HG02852 (cell line): Measurements from ENCODE around the gene TJAP1.
"Not testable (repeated sequence)": the region's sequence is repeated elsewhere in the genome, so short reads cannot be mapped to it uniquely, and the experiment has no call there.

Experiments
- ATAC-seq: cut with Tn5 transposase; IDR thresholded peaks from one replicate; pipeline ENCODE4 v1.9.1; 2021; ENCODE audit warnings: mild to moderate bottlenecking, moderate library complexity; ENCODE audit not compliant: unreplicated experiment

TJAP1 gene

GRCh38 chr6:43478008-43478372 lies 620 bp downstream of the TJAP1 start:
- no peak for ATAC-seq

DNA sequence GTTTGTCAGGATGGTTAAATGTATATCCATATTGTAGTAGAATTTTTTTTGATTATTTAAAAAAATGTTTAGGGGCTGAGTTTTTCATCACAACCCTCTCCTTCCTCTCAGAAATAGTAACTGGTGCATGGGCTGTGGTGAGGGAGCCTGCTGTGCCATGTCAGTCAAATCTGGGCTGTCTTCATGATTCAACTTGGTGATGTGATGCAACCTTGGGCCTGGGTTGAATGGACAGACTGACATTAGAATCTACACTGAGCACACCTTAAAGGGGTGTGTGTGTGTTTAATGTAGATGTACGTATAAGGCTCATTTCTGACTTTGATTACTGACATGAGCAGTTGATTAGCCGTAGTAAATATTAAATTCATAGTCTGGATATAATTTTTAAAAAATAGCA lies 3.7 kb downstream of the TJAP1 start:
- ATAC-seq = no peak

- ATAC-seq = no peak
Measured at GRCh38 chr6:43481591-43482236, 4.3 kb downstream of the TJAP1 start.

GRCh38 chr6:43488667-43489276 lies 11.4 kb downstream of the TJAP1 start:
- no peak for ATAC-seq

DNA sequence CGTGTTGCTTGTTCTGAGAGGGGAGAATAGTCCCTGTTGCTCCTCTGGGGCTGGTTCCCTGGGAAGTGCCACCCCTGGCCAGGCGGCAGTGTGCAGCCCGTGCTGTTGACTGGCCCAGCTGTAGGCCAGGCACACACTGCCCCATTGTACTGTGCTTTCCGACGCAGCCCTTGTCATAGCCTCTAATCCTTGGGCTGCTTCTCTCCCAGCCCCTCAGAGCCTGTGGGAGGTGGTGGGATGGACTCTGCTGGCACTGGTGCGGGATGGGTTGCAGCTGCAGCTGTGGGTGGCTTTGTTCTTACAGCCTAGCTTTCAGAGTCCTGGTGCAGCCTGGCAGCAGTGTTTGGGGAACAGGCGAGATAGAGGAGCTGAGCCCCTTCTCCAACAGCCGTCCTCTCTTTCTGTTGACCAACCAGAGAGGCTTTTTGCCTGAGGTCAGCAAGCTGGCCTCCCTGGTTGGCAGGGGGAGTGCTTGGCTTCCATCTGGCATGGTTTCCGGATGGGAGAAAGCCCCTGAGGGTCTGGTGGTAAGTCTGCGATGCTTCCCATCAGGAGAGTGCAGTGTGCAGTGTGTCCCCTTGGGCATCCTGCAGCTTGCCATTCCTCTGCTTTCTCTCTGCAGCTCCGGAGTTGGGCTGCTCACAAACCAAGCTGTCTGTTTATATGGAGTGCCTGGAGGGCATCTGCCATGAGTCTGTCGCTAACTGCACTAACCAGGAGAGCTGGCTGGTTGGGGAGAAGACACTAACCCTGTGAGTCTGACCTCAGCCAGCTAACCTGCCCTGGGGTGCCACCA lies 12.1 kb downstream of the TJAP1 start:
- ATAC-seq = no peak

DNA sequence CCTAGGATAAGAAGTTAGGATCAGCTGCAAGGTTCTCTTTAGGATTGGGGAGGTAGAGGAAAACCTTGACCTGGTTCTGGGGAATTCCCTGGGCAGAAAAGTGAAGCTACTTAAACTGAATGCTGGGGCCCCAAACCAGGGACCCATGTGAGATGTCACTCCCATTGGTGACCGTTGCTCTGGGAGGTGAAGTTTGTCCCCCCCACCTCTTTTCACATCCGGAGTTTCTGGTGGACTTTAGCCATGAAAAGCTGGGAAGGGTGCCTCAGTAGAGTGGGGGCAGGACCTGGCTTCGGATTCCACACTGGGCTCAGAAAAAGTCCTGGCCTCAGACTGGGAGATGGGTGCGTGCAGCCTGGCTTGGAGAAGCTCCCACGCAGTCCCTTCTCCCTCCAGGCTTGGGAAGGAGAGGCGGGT lies 13.2 kb downstream of the TJAP1 start:
- ATAC-seq = no peak

GRCh38 chr6:43491750-43492661 lies 14.6 kb downstream of the TJAP1 start:
- no peak for ATAC-seq

GRCh38 chr6:43492673-43493072 lies 15.3 kb downstream of the TJAP1 start:
- ATAC-seq = no peak

DNA sequence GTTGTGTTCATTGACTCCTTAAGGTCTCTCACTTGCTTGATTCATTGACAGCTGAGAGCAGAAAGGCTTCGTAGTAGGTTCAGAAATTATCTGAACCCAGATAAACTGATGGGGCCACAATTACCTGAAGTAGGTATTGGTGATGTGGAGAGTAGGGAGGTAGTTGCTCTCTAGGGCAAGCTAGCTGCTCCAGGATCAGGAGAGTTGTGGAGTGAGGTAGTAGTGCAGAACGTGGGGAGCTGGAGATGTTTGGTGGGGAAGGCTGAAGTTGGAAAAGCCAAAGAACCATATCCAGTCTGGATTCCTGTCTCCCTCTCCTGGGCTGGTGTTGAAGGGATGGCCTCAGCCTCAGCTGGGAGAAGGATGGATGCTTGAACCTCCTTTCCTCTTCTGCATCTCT lies 15.9 kb downstream of the TJAP1 start:
- no peak for ATAC-seq

DNA sequence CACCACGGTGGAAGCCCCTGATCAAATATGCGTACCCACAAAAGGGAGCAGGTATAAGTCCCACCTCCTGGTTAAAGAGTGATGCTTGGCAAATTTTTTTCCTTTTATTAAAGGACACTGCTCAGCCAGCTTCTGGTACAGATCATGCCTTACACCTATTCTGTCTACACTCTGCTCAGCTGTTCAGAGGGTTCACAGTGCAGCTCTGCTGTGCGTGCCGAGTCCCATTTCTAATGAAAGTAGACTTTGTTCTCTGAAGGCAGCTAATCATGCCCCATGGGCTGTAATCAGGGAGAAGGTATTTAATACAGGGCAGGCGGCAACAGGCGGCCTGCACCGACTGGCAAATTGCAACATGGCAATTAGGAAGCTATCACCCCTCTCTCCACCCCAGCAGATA lies 16.5 kb downstream of the TJAP1 start:
- ATAC-seq = no peak

DNA sequence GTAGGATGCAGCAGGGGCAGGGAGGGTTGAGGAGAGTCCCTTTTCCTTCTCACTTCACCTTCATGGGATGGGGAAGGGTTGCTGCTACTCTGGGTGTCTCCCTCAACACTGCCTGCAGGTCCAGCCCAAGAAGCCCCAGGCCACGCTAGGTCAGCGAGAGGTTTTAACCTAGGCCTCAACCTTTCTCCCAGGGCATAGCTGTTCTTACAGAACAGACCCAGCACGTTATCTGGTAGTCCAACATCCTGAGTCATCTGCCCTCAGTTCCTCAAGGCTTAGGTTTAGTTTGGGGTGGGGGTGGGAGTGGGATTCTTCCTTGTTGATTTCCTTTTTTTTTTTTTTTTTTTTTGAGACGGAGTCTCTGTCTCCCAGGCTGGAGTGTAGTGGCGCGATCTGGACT lies 17.0 kb downstream of the TJAP1 start:
- no peak for ATAC-seq

DNA sequence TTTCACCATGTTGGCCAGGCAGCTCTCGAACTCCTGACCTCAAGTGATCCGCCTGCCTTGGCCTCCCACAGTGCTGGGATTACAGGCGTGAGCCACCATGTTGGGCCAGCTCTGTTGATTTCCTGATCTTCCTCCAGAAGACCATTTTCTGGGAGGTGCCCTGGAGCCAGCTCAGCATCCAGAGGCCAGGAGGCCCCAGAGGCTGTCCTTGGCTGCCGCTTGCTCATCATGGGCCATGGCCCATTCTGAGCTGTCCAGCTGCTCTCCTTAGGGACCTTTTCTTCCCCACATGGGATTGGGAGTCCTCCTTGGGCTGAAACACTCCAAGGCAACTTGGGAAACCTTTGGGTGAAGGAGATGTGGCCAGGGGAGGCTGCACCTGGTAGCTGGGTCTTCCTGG lies 17.4 kb downstream of the TJAP1 start:
- no peak for ATAC-seq

GRCh38 chr6:43495409-43495941 lies 18.1 kb downstream of the TJAP1 start:
- ATAC-seq = no peak

GRCh38 chr6:43496370-43497128 lies 19.2 kb downstream of the TJAP1 start:
- ATAC-seq = no peak

- no peak for ATAC-seq
Measured at GRCh38 chr6:43497129-43497396, 19.7 kb downstream of the TJAP1 start.

- no peak for ATAC-seq
Measured at GRCh38 chr6:43497689-43498088, 20.3 kb downstream of the TJAP1 start.

GRCh38 chr6:43498291-43498690 lies 20.9 kb downstream of the TJAP1 start:
- ATAC-seq = not testable (repeated sequence)

- ATAC-seq = no peak
Measured at GRCh38 chr6:43499028-43499815, 21.9 kb downstream of the TJAP1 start.

DNA sequence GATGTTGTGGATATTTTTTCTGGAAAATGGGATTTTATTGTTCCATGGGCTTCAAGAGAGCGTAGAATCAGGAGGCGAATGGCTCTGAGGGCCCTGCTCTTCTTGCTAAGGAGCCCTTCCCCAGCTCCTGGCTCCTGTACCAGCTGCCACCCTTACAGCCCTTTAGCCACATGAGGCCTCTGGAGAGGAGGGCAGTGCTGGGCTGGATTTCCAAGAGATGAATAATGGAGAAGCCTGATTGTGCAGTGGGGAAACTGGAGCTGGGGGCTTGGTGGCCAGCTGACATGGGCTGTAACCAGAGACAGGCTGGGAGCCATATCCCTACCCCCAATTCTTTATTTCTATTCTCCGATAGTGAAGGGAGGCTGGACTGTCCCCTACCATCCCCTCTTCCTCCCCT lies 23.6 kb downstream of the TJAP1 start:
- ATAC-seq = no peak

DNA sequence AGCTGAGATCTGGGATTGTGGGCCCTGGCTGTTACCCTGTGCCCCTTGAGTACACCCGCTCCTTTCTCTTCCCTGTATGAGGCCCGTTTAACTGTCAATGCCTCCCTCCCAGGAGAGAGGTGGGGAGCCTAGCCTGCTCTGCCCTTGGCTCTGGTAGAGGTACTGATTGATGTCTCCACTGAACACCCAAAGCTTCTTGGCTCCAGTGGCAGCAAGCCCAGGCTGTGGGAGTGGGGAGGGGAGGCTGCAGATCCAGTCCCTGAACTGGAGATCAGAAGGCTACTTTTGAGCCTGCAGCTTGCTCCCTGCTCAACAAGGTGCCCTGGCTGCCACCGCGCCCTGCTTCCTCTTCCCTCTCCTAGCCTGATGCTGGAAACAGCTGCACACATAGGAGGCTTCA lies 25.3 kb downstream of the TJAP1 start:
- no peak for ATAC-seq
